ENCODE results near the gene SLC25A1. TPM values are rescaled to one million over a fixed set of nuclear protein-coding genes. Genes with fewer than 3 reads are reported as not detected.

Gene SLC25A1
- 152 and 167 TPM in 2 replicates for total RNA-seq

GRCh38 chr22:19178657-19179496 is at the start of gene SLC25A1:
TSS of gene SLC25A1 (minus strand) at chr22:19178736. CDS start at chr22:19178673, 63 bp downstream.

GRCh38 chr22:19149991-19150390 is 28.5 kb downstream of the SLC25A1 start, which contains the start of gene GSC2:
TSS of gene GSC2 (minus strand) at chr22:19150292. CDS start at chr22:19150283, 9 bp downstream.

GRCh38 chr22:19130959-19131684 is 47.4 kb downstream of the SLC25A1 start, which contains the start of gene TSSK2:
TSS of gene TSSK2 (plus strand) at chr22:19131308. CDS start at chr22:19131400, 92 bp downstream.

Other genes with a start within 250 kb of the SLC25A1 start
- under 0.01 and 0.03 TPM in 2 replicates for gene PRODH, start 242.4 kb downstream of the SLC25A1 start, total RNA-seq
- 48.9 and 50.4 TPM in 2 replicates for gene DGCR2, start 56.3 kb downstream of the SLC25A1 start, total RNA-seq
- not detected in 2 replicates for gene TSSK2, start 47.4 kb downstream of the SLC25A1 start, total RNA-seq
- gene ESS2, start 34.1 kb downstream of the SLC25A1 start, total RNA-seq: 5.4 and 8.1 TPM in 2 replicates
- gene GSC2, start 28.4 kb downstream of the SLC25A1 start, total RNA-seq: not detected in 2 replicates
- 16.9 and 23.8 TPM in 2 replicates for gene CLTCL1, start 113.0 kb upstream of the SLC25A1 start, total RNA-seq